GM06990 (cell line): Measurements from ENCODE around the gene PDCD4.
"Not testable (repeated sequence)": the region's sequence is repeated elsewhere in the genome, so short reads cannot be mapped to it uniquely, and the experiment has no call there.

Experiments
- DNase-seq: peaks from one replicate; pipeline ENCODE4 v3.0.0-alpha.2; 2011; ENCODE audit not compliant: insufficient read length; ENCODE audit errors: extremely low read depth
- H3K27me3 ChIP-seq: replicated peaks from 2 replicates; pipeline ENCODE4 v1.6.0; 2011; ENCODE audit warnings: low read length; ENCODE audit not compliant: control insufficient read depth, insufficient read depth
- H3K36me3 ChIP-seq: 2 replicates; pipeline ENCODE4 v1.5.1; 2011; ENCODE audit warnings: low read length; ENCODE audit not compliant: control insufficient read depth, insufficient read depth
- H3K4me3 ChIP-seq: replicated peaks from 2 replicates; pipeline ENCODE4 v1.5.1; 2011; ENCODE audit warnings: low read depth, mild to moderate bottlenecking, control low read depth, low read length
- TF ChIP-seq, protein P1 (sequence below): IDR thresholded peaks from 2 replicates; pipeline ENCODE4 v1.5.1; 2011; ENCODE audit warnings: low read length, control low read depth, mild to moderate bottlenecking, inconsistent platforms; ENCODE audit not compliant: insufficient read depth, poor library complexity, severe bottlenecking

Gene PDCD4

DNA sequence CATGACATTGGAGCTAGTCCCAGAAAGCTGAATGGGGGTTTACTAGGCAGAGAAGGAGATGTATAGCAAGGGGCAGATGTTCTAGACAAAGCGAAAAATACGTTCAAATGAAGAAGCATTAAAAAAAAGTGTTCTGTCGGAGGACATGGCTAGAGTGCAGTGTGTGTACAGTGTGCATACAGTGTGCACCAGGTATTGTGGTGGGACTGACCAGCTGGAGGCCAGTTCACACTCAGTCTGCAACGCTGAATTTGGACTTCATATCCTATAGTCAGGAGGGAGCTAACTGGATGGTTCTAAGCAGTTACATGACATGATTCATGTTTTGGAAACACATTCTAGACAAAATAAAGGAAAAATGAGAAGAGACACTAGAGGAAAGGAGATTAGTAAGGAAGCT, 38.4 kb downstream of the PDCD4 start:
- TF ChIP-seq, protein P1, sequence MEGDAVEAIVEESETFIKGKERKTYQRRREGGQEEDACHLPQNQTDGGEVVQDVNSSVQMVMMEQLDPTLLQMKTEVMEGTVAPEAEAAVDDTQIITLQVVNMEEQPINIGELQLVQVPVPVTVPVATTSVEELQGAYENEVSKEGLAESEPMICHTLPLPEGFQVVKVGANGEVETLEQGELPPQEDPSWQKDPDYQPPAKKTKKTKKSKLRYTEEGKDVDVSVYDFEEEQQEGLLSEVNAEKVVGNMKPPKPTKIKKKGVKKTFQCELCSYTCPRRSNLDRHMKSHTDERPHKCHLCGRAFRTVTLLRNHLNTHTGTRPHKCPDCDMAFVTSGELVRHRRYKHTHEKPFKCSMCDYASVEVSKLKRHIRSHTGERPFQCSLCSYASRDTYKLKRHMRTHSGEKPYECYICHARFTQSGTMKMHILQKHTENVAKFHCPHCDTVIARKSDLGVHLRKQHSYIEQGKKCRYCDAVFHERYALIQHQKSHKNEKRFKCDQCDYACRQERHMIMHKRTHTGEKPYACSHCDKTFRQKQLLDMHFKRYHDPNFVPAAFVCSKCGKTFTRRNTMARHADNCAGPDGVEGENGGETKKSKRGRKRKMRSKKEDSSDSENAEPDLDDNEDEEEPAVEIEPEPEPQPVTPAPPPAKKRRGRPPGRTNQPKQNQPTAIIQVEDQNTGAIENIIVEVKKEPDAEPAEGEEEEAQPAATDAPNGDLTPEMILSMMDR = no peak
- H3K4me3 ChIP-seq = no peak overlapping the region
- H3K36me3 ChIP-seq = no peaks in the 10 kb centered on the region
- no peaks in the 10 kb centered on the region for H3K27me3 ChIP-seq
- no peak for DNase-seq

DNA sequence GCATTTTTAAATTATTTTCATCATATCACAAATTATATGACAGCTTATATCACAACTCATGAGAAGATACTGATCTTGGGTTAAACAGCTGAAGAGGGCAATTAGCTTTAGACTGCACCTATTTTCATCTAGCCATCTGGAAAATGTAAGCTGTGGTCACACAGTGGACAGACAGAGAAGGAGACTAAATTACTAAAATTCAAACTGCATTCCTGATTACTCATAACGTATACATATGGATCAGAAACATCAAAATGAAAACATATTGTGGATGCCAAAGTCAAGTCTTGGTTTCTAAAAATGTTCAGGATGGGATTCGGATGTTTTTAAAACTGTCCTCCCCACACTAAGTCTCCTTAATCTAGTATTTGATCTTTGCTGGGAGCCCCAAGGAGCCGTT, 40.6 kb downstream of the PDCD4 start:
- DNase-seq = no peak
- TF ChIP-seq, protein P1 = no peak
- H3K27me3 ChIP-seq = no peaks in the 10 kb centered on the region
- H3K36me3 ChIP-seq = no peaks in the 10 kb centered on the region; the same call in 1 of the 2 replicates
- no peak overlapping the region for H3K4me3 ChIP-seq

DNA sequence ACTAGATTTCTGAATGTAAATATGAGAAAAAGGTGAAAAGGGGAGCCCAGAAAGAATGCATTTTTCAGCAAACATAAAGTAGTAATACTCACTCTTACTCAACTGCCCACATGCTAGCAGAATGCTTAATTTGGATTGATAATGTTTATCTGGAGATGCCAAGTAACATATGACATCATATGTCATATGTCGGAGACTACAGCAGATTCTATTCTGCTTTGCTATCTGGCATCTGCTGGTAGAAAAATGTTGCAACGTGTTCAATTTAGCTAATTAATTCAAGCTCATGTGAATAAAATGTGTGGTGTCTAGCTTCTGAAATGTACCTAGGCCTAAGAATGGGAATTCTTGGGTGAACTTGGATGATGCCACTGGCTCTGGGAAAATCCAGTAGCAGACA, 42.7 kb downstream of the PDCD4 start:
- no peaks in the 10 kb centered on the region; the same call in 1 of the 2 replicates for H3K36me3 ChIP-seq
- H3K27me3 ChIP-seq = no peaks in the 10 kb centered on the region
- DNase-seq = no peak
- no peak overlapping the region for H3K4me3 ChIP-seq
- TF ChIP-seq, protein P1 = no peak

DNA sequence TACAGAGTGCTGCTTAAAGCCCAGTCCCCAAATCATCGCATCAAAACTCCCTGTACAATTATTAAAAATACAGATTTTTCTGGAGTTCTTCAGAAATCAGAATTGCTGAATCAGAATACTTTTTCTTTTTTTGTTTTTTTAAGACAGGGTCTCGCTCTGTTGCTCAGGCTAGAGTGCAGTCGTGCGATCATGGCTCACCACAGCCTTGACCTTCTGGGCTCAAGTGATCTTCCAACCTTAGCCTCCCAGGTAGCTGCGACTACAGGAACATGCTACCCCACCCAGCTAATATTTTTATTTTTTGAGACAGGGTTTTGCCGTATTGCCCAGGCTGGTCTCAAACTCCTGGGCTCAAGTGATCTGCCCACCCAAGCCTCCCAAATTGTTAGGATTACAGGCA, 43.3 kb downstream of the PDCD4 start:
- no peak overlapping the region for H3K4me3 ChIP-seq
- no peaks in the 10 kb centered on the region; the same call in 1 of the 2 replicates for H3K36me3 ChIP-seq
- DNase-seq = no peak

DNA sequence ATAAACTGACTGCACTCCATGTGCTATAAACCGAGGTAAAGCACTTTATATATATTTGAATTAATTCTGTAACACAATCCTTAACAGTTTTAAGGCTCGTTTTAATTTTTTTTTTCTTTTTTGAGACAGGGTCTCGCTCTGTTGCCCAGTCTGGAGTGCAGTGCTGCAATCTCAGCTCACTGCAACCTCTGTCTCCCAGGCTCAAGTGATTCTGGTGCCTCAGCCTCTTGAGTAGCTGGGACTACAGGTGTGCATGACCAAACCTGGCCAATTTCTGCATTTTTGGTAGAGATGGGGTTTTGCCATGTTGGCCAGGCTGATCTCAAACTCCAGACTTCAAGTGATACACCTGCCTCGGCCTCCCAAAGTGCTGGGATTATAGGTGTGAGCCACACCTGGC, 43.9 kb downstream of the PDCD4 start:
- not testable (repeated sequence) for H3K36me3 ChIP-seq, H3K4me3 ChIP-seq, H3K27me3 ChIP-seq, DNase-seq

More for the DNA sequence above, 43.3 kb downstream of the PDCD4 start:
- TF ChIP-seq, protein P1 = no peak
- no peaks in the 10 kb centered on the region for H3K27me3 ChIP-seq

DNA sequence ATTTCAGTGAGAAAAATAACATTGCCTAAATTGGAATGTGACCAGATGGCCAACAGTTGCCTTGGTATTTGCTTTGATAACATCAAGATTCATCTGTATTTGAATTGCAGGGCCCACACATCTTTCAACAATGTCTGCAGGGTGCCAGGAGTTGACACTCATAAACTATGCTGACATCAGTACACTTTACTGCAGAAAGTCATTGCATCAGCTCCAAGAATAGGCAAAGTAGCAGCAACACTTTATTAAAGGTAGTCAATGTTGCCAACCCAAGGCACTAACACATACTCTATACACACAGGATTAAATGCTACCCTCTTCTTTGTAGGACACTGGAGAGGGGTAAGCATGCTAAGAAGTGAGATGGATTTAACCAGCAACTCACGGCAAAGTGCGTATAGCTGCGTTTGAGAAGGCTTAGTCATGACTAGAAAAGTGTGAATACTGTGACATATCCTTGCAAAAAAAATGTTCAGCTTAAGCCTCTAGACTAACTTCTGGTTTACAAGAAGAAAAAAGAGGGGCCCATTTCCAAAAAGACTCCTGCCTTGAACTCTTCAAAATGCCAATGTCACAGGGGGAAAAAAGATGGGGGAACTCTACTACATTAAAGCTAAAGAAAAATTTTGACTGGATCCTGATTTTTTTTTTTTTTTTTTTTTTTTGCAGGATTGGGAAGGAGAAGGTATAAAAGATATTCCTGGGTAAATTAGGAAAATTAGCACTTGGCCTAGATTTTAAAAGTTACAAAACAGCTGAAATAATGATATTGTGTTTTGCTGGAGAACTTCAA, 45.0 kb downstream of the PDCD4 start:
- TF ChIP-seq, protein P1 = no peak
- no peak for DNase-seq
- Histone ChIP-seq H3K36me3 (no peaks in the 10 kb centered on the region; the same call in 1 of the 2 replicates), H3K4me3 (no peak overlapping the region), H3K27me3 (no peaks in the 10 kb centered on the region)
